ENCODE measurements around the gene STOML1.

The STOML1 gene

GRCh38 chr15:73935547-73935946, 56.5 kb downstream of the STOML1 start:
- H3K79me2 ChIP-seq (ENCODE audit: low read length): no peaks in the 10 kb centered on the region
- no peaks in the 10 kb centered on the region for H3K9me3 ChIP-seq (ENCODE audit: insufficient read depth, low read length)
- no peak overlapping the region for H2AFZ ChIP-seq (ENCODE audit: low read depth, low read length)
- no peak overlapping the region for H3K9ac ChIP-seq (ENCODE audit: low read length)
- H3K4me3 ChIP-seq (ENCODE audit: low read length): no peak overlapping the region
- no peak overlapping the region for H3K4me2 ChIP-seq (ENCODE audit: low read length)
- H3K27ac ChIP-seq (ENCODE audit: low read length): no peak overlapping the region
- H3K36me3 ChIP-seq (replicated peaks; ENCODE audit: low read depth, low read length): no peaks in the 10 kb centered on the region
- no peaks in the 10 kb centered on the region for H4K20me1 ChIP-seq (ENCODE audit: insufficient read depth, low read length)
- no peaks in the 10 kb centered on the region for H3K27me3 ChIP-seq (ENCODE audit: low read depth, low read length)
- no peak for TF ChIP-seq CTCF (IDR thresholded peaks at IDR 0.05; ENCODE audit: low read depth, low read length)
- no peak for TF ChIP-seq EZH2phosphoT487 (IDR thresholded peaks at IDR 0.05; ENCODE audit: low read depth)
- no peaks in the 10 kb centered on the region for H3K4me1 ChIP-seq (ENCODE audit: low read length)

DNA sequence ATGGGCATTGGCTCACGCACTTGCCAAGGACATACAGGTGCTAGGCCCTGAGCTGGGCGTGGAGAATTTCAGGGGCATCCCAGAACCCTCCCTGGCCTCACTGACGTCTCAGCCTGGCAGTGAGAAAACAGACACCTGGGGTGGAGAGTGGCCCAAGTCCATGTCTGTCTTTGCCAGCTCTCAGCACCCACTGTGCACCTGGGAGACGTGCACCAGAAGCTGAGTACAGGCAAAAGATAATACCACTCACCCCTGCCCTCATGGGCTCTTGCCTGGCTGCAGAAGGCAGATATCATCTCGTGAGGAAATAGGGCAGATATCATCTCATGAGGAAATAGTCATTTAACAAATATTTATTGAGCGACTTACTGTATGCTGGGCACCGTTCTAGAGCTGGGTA, 57.8 kb downstream of the STOML1 start:
- Histone ChIP-seq H3K9me3 (ENCODE audit: insufficient read depth, low read length) (no peaks in the 10 kb centered on the region), H3K27ac (ENCODE audit: low read length) (no peak overlapping the region), H2AFZ (ENCODE audit: low read depth, low read length) (no peak overlapping the region), H3K9ac (ENCODE audit: low read length) (no peak overlapping the region), H4K20me1 (ENCODE audit: insufficient read depth, low read length) (no peaks in the 10 kb centered on the region), H3K4me1 (ENCODE audit: low read length) (no peaks in the 10 kb centered on the region), H3K4me3 (ENCODE audit: low read length) (no peak overlapping the region), H3K27me3 (ENCODE audit: low read depth, low read length) (no peaks in the 10 kb centered on the region), H3K79me2 (ENCODE audit: low read length) (no peaks in the 10 kb centered on the region), H3K4me2 (ENCODE audit: low read length) (no peak overlapping the region), H3K36me3 (replicated peaks; ENCODE audit: low read depth, low read length) (no peaks in the 10 kb centered on the region)
- TF ChIP-seq EZH2phosphoT487 (IDR thresholded peaks at IDR 0.05; ENCODE audit: low read depth) (no peak), CTCF (IDR thresholded peaks at IDR 0.05; ENCODE audit: low read depth, low read length) (no peak)

DNA sequence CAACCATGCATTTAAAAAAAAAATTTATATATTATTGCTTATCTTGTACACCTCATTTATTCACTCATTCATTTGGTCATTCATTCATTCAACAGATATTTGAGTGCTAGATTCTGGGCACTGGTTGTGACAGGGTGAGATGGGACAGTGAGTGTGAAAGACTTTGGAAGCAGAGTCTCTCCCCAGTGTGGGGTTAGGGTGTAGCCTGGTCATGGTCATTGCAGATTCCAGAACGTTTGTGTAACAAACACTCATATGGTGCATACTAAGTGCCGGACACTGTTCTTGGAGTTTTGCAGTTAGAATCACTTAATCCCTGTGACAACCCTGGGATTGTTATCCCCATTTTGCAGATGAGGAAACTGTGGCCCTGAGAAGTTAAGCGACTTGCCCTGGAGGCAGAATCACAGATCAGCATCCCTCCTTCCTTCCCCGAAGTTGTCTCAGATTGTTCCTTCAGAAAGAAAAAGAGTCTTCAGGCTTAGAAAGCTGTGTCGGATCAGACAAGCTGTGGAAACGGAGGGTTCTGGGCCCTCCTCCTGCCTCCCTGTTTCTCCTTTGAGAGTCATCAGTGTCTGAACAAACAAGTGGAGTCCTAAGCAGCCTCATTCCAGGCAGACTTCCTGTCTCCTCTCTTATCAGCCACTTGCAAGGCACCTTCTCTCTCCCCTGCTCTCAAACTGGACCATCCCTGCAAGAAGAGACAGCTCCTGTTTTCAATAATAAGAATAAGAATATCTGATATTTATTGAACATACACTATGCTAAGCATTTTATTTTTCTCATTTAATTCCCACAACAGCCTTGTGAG, 59.5 kb downstream of the STOML1 start:
- H3K9ac ChIP-seq (ENCODE audit: low read length): no peak overlapping the region
- no peaks in the 10 kb centered on the region for H3K9me3 ChIP-seq (ENCODE audit: insufficient read depth, low read length)
- no peaks in the 10 kb centered on the region for H4K20me1 ChIP-seq (ENCODE audit: insufficient read depth, low read length)
- no peak overlapping the region for H3K4me3 ChIP-seq (ENCODE audit: low read length)
- no peaks in the 10 kb centered on the region for H3K27me3 ChIP-seq (ENCODE audit: low read depth, low read length)
- H3K79me2 ChIP-seq (ENCODE audit: low read length): no peaks in the 10 kb centered on the region
- H3K4me1 ChIP-seq (ENCODE audit: low read length): no peaks in the 10 kb centered on the region
- TF ChIP-seq EZH2phosphoT487 (IDR thresholded peaks at IDR 0.05; ENCODE audit: low read depth) (no peak), CTCF (IDR thresholded peaks at IDR 0.05; ENCODE audit: low read depth, low read length) (no peak)
- no peak overlapping the region for H3K4me2 ChIP-seq (ENCODE audit: low read length)
- no peak overlapping the region for H3K27ac ChIP-seq (ENCODE audit: low read length)
- H2AFZ ChIP-seq (ENCODE audit: low read depth, low read length): no peak overlapping the region
- H3K36me3 ChIP-seq (replicated peaks; ENCODE audit: low read depth, low read length): no peaks in the 10 kb centered on the region

DNA sequence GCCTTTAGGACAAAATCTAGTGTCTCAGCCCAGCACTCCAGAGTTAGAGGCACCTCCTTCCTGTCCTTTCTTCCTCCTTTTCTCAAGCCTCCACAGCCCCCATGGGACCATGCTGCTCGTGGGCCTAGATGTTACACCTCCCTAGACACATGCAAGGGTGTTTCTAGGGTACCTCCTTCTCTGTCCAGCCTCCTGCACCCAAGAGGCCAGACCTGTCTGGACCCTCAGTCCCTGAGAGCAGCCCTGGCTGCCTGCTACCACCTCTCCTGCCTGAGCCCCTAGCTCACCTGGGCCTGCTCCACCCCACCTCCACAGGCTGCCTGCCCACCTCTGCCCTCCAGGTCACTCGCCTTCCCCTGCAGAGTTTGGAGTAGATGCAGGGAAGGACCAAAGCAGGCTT, 60.7 kb downstream of the STOML1 start:
- Histone ChIP-seq H3K9ac (ENCODE audit: low read length) (no peak overlapping the region), H3K79me2 (ENCODE audit: low read length) (no peaks in the 10 kb centered on the region), H3K4me2 (ENCODE audit: low read length) (no peak overlapping the region), H3K27ac (ENCODE audit: low read length) (no peak overlapping the region), H3K4me3 (ENCODE audit: low read length) (no peak overlapping the region), H4K20me1 (ENCODE audit: insufficient read depth, low read length) (no peaks in the 10 kb centered on the region), H3K27me3 (ENCODE audit: low read depth, low read length) (no peaks in the 10 kb centered on the region), H2AFZ (ENCODE audit: low read depth, low read length) (no peak overlapping the region), H3K9me3 (ENCODE audit: insufficient read depth, low read length) (no peaks in the 10 kb centered on the region), H3K36me3 (replicated peaks; ENCODE audit: low read depth, low read length) (no peaks in the 10 kb centered on the region), H3K4me1 (ENCODE audit: low read length) (no peaks in the 10 kb centered on the region)
- no peak for TF ChIP-seq EZH2phosphoT487 (IDR thresholded peaks at IDR 0.05; ENCODE audit: low read depth)
- TF ChIP-seq CTCF (IDR thresholded peaks at IDR 0.05; ENCODE audit: low read depth, low read length): no peak

Data from OCI-LY3 (cell line).